Karpas-422 (cell line): Measurements from ENCODE around the gene ANKS3. TPM values are rescaled to one million over a fixed set of nuclear protein-coding genes. Genes with fewer than 3 reads are reported as not detected.

Source experiments
- DNase-seq: peaks from one replicate; pipeline ENCODE4 v3.0.0-alpha.2; 2015
- H2AFZ ChIP-seq: fragments of 200-600 bp; sonication (generic); 2 replicates; pipeline ENCODE4 v1.6.1; 2014; ENCODE audit warnings: antibody characterized with exemption, low read length, mixed read lengths
- H3K27ac ChIP-seq: fragments of 200-600 bp; sonication (generic); 2 replicates; pipeline ENCODE4 v1.5.1; 2014; ENCODE audit warnings: mild to moderate bottlenecking, low read length, moderate library complexity
- H3K27me3 ChIP-seq: fragments of 200-600 bp; sonication (generic); 2 replicates; pipeline ENCODE4 v1.6.1; 2014; ENCODE audit warnings: low read length, mixed read lengths
- H3K36me3 ChIP-seq: fragments of 200-600 bp; sonication (generic); 2 replicates; pipeline ENCODE4 v1.6.1; 2014; ENCODE audit warnings: low read length, mixed read lengths; ENCODE audit not compliant: insufficient read depth
- H3K4me1 ChIP-seq: fragments of 200-600 bp; sonication (generic); 2 replicates; pipeline ENCODE4 v1.6.1; 2014; ENCODE audit warnings: mild to moderate bottlenecking, low read length, mixed read lengths
- H3K4me2 ChIP-seq: fragments of 200-600 bp; sonication (generic); 2 replicates; pipeline ENCODE4 v1.6.1; 2014; ENCODE audit warnings: low read length, low read depth, mild to moderate bottlenecking; ENCODE audit not compliant: poor library complexity, severe bottlenecking
- H3K4me3 ChIP-seq: fragments of 200-600 bp; sonication (generic); 2 replicates; pipeline ENCODE4 v1.5.1; 2014; ENCODE audit warnings: mild to moderate bottlenecking, antibody characterized with exemption, low read length, mixed read lengths
- H3K79me2 ChIP-seq: fragments of 200-600 bp; sonication (generic); 2 replicates; pipeline ENCODE4 v1.6.1; 2014; ENCODE audit warnings: mild to moderate bottlenecking, low read length, mixed read lengths
- H3K9ac ChIP-seq: fragments of 200-600 bp; sonication (generic); 2 replicates; pipeline ENCODE4 v1.6.0; 2014; ENCODE audit warnings: low read length
- H3K9me2 ChIP-seq: fragments of 200-600 bp; sonication (generic), shearing (Covaris generic); replicated peaks from 2 replicates; pipeline ENCODE4 v1.6.0; 2014; ENCODE audit warnings: mild to moderate bottlenecking, low read length, moderate library complexity; ENCODE audit not compliant: insufficient read depth
- H3K9me3 ChIP-seq: fragments of 300-700, 200-600 bp; sonication (generic); 2 replicates; pipeline ENCODE4 v1.6.1; 2014; ENCODE audit warnings: low read length, mixed read lengths
- H4K20me1 ChIP-seq: fragments of 200-600 bp; sonication (generic); 2 replicates; pipeline ENCODE4 v1.6.1; 2014; ENCODE audit warnings: mild to moderate bottlenecking, antibody characterized with exemption, low read length, low read depth; ENCODE audit not compliant: insufficient read depth
- total RNA-seq: library from RNA; depleted of rRNA; stranded (reverse); fragments of >200 nt; shearing (Covaris generic); gene quantifications from 2 replicates; pipeline ENCODE4 v1.2.3, GENCODE V29; 2014; ENCODE audit warnings: low replicate concordance

Gene ANKS3
- total RNA-seq, 1 experiment from 2014 or later, result 6.4 TPM

DNA sequence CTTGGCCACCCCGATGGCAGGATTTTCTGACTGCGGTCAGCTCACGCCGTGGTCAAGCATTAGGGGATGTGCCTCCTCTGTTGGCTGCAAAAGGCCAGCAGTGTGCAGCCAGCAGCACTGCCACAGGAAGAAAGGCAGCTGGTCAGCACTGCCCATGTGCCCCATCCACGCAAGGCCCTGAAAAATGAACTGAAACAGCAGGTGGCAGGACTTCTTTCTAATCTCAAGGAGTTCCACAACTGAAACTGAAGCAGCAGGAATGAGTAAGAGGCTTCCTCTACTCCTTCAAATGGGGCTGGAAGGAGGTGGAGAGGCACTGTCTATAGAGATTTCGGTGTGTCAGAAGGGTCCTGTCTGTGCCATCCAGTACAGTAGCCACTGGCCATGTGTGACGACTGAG, 29.7 kb upstream of the ANKS3 start:
- Histone ChIP-seq H3K27me3 (no peaks in the 10 kb centered on the region), H2AFZ (no peak overlapping the region), H3K36me3 (peaks cover 4% of the 10 kb centered on the region), H3K9ac (no peak overlapping the region), H3K4me2 (no peak overlapping the region), H3K9me3 (no peaks in the 10 kb centered on the region), H3K27ac (no peak overlapping the region), H3K9me2 (no peaks in the 10 kb centered on the region), H3K4me1 (peaks cover 24% of the 10 kb centered on the region), H4K20me1 (no peaks in the 10 kb centered on the region), H3K4me3 (no peak overlapping the region), H3K79me2 (peaks cover 22% of the 10 kb centered on the region)
- DNase-seq, result no peak

DNA sequence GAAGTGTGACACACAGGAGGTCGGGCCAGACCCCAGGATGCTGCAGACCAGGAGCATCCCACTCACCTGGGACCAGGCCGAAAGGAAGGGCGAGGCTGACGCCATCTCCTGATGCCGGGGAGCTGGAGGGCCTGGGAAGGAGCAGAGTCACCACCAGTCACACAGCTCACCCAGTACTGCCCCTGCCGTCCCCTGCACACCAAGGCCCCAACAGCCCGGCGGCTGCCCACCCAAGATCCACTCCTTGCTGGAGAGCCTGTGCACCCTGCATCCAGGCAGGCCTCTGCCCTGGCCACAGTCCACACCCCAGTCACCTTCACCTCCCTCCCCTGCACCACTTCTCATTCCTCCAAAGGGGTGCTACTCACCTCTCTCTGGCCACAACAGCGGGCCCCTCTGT, 28.1 kb upstream of the ANKS3 start:
- Histone ChIP-seq H3K4me1 (peaks cover 11% of the 10 kb centered on the region), H3K4me3 (no peak overlapping the region), H4K20me1 (no peaks in the 10 kb centered on the region), H3K9me2 (no peaks in the 10 kb centered on the region), H3K27me3 (no peaks in the 10 kb centered on the region), H3K9ac (no peak overlapping the region), H3K27ac (no peak overlapping the region), H3K9me3 (no peaks in the 10 kb centered on the region), H3K4me2 (no peak overlapping the region), H2AFZ (no peak overlapping the region), H3K79me2 (peaks cover 22% of the 10 kb centered on the region), H3K36me3 (peaks cover 8% of the 10 kb centered on the region)
- DNase-seq, result no peak

DNA sequence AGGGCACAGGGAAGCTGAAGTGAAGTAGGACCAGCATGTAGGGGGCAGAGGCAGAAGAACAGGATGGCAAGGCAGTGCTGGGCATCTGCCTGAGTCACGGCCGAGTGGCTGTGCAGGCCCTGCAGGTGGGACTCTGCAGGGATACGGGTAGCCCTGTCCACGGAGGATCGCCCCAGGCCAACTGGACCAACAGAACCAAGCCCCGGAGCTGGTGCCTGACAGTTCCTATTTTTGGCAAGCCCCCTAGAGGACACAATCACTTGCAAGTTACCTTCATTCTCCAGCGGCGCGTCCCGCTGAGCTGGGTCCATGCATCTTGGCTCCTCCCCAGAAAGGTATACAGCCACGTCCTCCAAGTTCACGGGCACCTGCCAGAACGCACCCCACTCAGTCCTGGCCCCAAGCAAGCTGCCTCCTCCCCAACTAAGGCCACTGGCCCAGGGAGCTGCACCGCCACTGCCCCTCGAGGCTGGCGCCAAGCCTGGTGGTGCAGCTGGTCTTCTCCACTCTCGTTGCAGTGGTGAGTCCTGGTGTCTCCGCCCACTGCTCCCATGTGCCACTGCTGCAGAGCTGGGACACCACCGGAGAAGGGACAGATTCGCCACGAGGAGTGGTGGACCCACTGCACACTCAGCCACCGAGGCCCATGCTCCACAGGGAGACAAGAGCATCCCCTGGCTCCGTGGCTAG, 26.3 kb upstream of the ANKS3 start:
- peaks cover 6% of the 10 kb centered on the region for H3K79me2 ChIP-seq
- no peak overlapping the region for H3K27ac ChIP-seq
- no peaks in the 10 kb centered on the region for H3K27me3 ChIP-seq
- H3K36me3 ChIP-seq, result peaks cover 17% of the 10 kb centered on the region
- no peaks in the 10 kb centered on the region for H4K20me1 ChIP-seq
- no peak for DNase-seq
- H2AFZ ChIP-seq, result no peak overlapping the region
- no peaks in the 10 kb centered on the region; the same call in 1 of the 2 replicates for H3K4me1 ChIP-seq
- no peak overlapping the region for H3K9ac ChIP-seq
- no peaks in the 10 kb centered on the region; the same call in 1 of the 2 replicates for H3K9me3 ChIP-seq
- no peak overlapping the region for H3K4me2 ChIP-seq
- H3K9me2 ChIP-seq, result no peaks in the 10 kb centered on the region
- H3K4me3 ChIP-seq, result no peak overlapping the region

DNA sequence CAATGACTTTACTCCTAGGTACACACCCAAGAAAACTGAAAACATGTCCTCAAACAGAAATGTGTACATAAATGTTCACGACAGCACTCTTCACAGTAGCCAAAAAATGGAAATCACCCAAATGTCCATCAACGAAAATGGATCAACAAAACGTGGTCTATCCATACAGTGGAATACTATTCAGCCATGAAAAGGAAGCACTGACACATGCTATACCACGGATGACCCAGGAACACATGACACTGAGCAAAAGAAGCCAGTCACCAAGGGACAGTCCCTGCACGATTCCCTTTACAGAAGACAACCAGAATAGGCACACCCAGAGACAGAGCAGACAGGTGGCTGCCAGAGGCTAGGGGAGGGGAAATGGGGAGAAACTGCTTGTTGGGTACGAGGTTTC, 21.6 kb upstream of the ANKS3 start:
- no peak overlapping the region for H3K4me2 ChIP-seq
- no peaks in the 10 kb centered on the region for H4K20me1 ChIP-seq
- peaks cover 17% of the 10 kb centered on the region for H3K36me3 ChIP-seq
- H3K27ac ChIP-seq, result no peak overlapping the region
- no peaks in the 10 kb centered on the region for H3K9me2 ChIP-seq
- H3K79me2 ChIP-seq, result no peaks in the 10 kb centered on the region
- H2AFZ ChIP-seq, result no peak overlapping the region
- H3K9me3 ChIP-seq, result no peaks in the 10 kb centered on the region; the same call in 1 of the 2 replicates
- DNase-seq, result no peak
- no peaks in the 10 kb centered on the region for H3K27me3 ChIP-seq
- H3K4me3 ChIP-seq, result no peak overlapping the region
- H3K9ac ChIP-seq, result no peak overlapping the region
- H3K4me1 ChIP-seq, result no peaks in the 10 kb centered on the region

DNA sequence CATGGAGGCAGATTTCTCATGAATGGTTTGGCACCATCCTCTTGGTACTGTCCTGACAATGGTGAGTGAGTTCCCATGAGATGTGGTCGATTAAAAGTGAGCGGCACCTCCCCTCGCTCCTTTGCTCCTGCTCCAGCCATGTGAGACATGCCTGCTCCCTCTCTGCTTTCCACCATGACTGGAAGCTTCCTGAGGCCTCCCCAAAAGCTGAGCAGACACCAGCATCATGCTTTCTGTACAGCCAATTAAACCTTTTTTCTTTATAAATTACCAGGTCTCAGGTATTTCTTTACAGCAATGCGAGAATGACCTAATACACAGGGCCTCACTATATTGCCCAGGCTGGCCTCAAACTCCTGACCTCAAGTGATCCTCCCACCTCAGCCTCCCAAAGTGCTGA, 20.8 kb upstream of the ANKS3 start:
- no peak overlapping the region for H3K27ac ChIP-seq
- H2AFZ ChIP-seq, result no peak overlapping the region
- no peaks in the 10 kb centered on the region for H3K79me2 ChIP-seq
- no peaks in the 10 kb centered on the region for H3K27me3 ChIP-seq
- DNase-seq, result no peak
- peaks cover 17% of the 10 kb centered on the region for H3K36me3 ChIP-seq
- no peaks in the 10 kb centered on the region for H3K9me2 ChIP-seq
- no peaks in the 10 kb centered on the region for H4K20me1 ChIP-seq
- H3K4me2 ChIP-seq, result no peak overlapping the region
- H3K9me3 ChIP-seq, result no peaks in the 10 kb centered on the region; the same call in 1 of the 2 replicates
- H3K9ac ChIP-seq, result no peak overlapping the region
- H3K4me3 ChIP-seq, result no peak overlapping the region
- no peaks in the 10 kb centered on the region for H3K4me1 ChIP-seq

GRCh38 chr16:4753227-4753626, 19.2 kb upstream of the ANKS3 start:
- Histone ChIP-seq H3K27ac (no peak overlapping the region), H3K79me2 (no peaks in the 10 kb centered on the region), H3K4me1 (no peaks in the 10 kb centered on the region), H3K4me3 (no peak overlapping the region), H3K4me2 (no peak overlapping the region), H3K27me3 (no peaks in the 10 kb centered on the region), H3K9me2 (no peaks in the 10 kb centered on the region), H3K9me3 (no peaks in the 10 kb centered on the region; the same call in 1 of the 2 replicates), H3K36me3 (peaks cover 14% of the 10 kb centered on the region), H2AFZ (no peak overlapping the region), H4K20me1 (no peaks in the 10 kb centered on the region), H3K9ac (no peak overlapping the region)
- DNase-seq, result no peak

DNA sequence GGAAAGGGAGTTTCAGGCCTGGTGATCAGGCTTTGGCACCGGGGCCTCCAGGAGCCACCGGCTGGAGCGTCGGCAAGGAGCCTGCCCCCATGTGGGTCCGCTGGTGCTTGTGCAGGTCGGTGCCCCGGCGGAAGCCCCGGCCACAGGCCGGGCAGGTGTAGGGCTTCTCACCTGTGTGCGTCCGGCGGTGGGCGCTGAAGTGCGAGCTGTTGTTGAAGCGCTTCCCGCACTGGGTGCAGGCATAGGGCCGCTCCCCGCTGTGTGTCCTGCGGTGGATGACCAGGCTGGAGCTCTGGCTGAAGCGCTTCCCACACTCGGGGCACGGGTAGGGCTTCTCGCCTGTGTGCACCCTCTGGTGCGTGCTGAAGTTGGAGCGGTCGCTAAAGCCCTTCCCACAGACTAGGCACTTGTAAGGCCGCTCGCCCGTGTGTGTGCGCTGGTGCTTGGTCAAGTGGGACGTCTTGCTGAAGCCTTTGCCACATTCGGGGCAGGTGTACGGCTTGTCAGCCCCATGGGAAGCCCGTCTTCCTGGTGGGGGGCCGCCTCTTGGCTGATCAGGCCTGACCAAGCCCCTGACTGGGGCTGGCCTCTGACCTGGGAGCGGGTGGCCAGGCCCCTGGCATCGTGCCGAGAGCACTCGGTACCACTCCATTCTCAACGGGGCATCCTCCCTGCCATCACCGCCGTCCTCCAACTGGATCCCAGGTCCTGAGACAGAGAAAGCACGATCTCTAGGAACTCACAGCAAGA, 18.5 kb upstream of the ANKS3 start:
- H3K27me3 ChIP-seq, result no peaks in the 10 kb centered on the region
- H3K9ac ChIP-seq, result no peak overlapping the region
- no peak overlapping the region for H3K4me2 ChIP-seq
- no peak overlapping the region for H3K27ac ChIP-seq
- H2AFZ ChIP-seq, result no peak overlapping the region
- H3K79me2 ChIP-seq, result no peaks in the 10 kb centered on the region
- no peaks in the 10 kb centered on the region for H3K4me1 ChIP-seq
- DNase-seq, result no peak
- H4K20me1 ChIP-seq, result no peaks in the 10 kb centered on the region
- H3K9me3 ChIP-seq, result no peaks in the 10 kb centered on the region; the same call in 1 of the 2 replicates
- H3K4me3 ChIP-seq, result no peak overlapping the region
- no peaks in the 10 kb centered on the region for H3K9me2 ChIP-seq
- H3K36me3 ChIP-seq, result peaks cover 13% of the 10 kb centered on the region

DNA sequence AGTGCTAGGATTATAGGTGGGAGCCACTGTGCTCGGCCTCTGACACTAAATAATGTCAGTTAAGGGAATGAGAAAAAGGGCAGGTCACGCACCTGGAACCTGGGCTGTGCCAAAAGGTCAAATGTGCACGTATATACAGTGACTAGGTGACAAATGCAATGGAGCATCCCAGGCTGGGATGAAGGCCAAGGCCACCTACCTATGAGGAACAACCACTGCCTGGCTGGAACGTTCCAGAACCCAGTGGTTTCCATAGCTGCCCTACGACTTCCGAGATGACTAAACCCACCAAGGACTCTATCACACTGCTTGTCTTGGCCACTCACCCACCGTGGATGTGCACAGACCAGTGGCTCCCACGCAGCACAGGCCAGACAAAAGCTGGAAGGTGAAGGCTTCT, 16.8 kb upstream of the ANKS3 start:
- H3K4me1 ChIP-seq, result no peaks in the 10 kb centered on the region
- H2AFZ ChIP-seq, result no peak overlapping the region
- H3K27ac ChIP-seq, result no peak overlapping the region
- H3K27me3 ChIP-seq, result no peaks in the 10 kb centered on the region
- H3K9me3 ChIP-seq, result no peaks in the 10 kb centered on the region; the same call in 1 of the 2 replicates
- H3K9ac ChIP-seq, result no peak overlapping the region
- peaks cover 10% of the 10 kb centered on the region for H3K36me3 ChIP-seq
- no peaks in the 10 kb centered on the region for H4K20me1 ChIP-seq
- H3K79me2 ChIP-seq, result no peaks in the 10 kb centered on the region
- DNase-seq, result no peak
- H3K9me2 ChIP-seq, result no peaks in the 10 kb centered on the region
- no peak overlapping the region for H3K4me3 ChIP-seq
- no peak overlapping the region for H3K4me2 ChIP-seq
